HG03175 (cell line): ENCODE measurements around the gene IL13.
A peak's percentile ranks its signal among the peaks of the same experiment; 100 is the strongest.

ENCODE experiments used
- ATAC-seq: cut with Tn5 transposase; IDR thresholded peaks from one replicate; pipeline ENCODE4 v1.9.1; 2021; ENCODE audit warnings: mild to moderate bottlenecking, moderate library complexity; ENCODE audit not compliant: unreplicated experiment

The IL13 gene

GRCh38 chr5:132669966-132670882 lies 12.3 kb downstream of the IL13 start:
- ATAC-seq, result no peak

- no peak for ATAC-seq
Measured at GRCh38 chr5:132671000-132671399, 13.0 kb downstream of the IL13 start.

DNA sequence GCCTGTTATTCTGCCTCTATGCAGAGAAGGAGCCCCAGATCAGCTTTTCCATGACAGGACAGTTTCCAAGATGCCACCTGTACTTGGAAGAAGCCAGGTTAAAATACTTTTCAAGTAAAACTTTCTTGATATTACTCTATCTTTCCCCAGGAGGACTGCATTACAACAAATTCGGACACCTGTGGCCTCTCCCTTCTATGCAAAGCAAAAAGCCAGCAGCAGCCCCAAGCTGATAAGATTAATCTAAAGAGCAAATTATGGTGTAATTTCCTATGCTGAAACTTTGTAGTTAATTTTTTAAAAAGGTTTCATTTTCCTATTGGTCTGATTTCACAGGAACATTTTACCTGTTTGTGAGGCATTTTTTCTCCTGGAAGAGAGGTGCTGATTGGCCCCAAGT lies 15.5 kb downstream of the IL13 start:
- no peak for ATAC-seq

DNA sequence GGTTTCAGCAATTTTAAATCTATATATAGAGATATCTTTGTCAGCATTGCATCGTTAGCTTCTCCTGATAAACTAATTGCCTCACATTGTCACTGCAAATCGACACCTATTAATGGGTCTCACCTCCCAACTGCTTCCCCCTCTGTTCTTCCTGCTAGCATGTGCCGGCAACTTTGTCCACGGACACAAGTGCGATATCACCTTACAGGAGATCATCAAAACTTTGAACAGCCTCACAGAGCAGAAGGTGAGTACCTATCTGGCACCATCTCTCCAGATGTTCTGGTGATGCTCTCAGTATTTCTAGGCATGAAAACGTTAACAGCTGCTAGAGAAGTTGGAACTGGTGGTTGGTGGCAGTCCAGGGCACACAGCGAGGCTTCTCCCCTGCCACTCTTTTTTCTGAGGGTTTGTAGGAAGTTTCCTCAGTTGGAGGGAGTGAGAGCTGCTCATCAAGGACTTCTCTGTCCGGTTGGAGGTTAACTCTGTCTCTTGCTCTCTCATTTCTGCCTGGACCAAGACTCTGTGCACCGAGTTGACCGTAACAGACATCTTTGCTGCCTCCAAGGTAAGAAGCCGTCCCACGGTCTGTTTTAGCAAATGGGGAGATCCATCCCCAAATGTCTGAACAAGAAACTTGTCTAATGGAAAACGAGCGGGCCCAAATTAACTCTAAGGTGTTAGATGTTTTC lies 16.1 kb downstream of the IL13 start, which contains the start of gene IL4:
TSS of gene IL4 (plus strand) at position 51 of the 692 bp plus-strand sequence. CDS start at position 113, 62 bp downstream.
- ATAC-seq, result no peak

DNA sequence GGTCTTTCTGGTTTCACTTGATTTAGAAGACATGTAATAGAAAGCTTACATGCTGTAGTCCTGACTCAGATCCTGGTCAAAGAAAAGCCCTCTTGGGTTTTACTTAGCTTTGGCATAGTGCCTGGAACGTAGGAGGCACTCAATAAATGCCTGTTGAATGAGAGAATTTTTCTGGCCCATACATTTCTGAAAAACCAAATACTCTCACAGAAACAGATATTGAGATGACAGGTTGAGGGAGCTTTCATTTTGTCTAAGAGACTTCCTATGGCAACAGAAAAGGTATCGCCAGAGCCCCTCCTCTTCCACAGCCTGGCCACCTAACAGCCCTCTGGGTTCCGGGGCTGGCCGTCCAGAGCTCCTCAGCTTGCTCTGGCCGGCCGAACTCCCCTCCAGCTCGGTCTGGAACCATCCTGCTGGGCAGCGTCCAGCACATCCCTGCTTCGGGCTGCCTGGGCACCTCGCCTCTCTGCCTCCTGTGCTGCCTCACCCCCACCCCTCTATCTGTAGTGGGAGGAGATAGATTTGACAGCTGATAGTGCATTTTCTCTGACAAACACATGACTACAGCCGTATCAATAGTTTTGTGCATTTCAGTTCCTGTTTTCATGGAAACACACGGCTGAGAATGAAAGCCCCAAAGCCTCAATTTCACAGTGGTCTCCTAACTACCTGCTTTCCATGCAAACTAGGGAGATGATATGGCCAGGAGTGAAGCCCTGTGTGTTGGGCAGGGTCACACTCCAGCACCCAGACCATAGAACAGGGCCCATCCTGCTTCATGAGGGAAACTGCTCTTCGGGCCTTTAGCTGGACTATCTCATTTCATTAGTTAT lies 16.9 kb downstream of the IL13 start:
- peak; percentile 82 for ATAC-seq

GRCh38 chr5:132675936-132676689 lies 18.1 kb downstream of the IL13 start:
- ATAC-seq, result no peak

GRCh38 chr5:132677191-132677590 lies 19.2 kb downstream of the IL13 start:
- no peak for ATAC-seq

DNA sequence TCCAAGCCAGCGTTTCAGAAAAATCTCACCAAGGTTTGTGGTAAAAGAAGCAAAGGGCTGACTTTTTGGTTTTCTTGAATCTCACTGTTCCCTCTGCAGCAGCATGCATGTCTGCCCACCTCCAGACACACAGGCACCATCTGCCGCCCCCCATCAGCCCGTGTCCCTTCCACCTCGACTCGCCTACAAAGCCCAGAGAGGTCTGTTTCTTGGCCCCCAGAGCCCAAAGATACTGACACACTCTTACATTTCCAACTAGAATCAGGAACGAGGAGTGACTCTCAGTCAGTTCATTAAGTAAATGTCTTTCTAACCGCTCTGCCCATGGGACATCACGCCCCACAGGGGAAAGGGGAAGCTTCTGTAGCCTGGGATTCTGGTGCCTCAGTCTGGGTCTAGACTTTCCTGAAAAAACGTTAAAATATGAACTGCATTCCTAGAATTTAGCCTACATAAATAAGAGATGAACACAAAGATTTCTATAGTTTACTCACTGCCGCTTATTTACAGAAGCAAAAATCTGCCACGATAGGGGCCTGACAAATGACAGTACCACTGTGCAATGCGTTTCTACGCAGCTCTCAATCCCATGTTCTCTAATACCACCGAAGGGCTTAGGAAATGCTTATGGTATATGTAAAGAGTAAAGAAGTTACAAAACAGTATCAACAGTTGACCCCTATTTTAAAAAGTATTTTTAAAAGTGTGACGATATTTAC lies 19.9 kb downstream of the IL13 start:
- no peak for ATAC-seq

- no peak for ATAC-seq
Measured at GRCh38 chr5:132678735-132679134, 20.8 kb downstream of the IL13 start.

GRCh38 chr5:132679166-132679565 lies 21.2 kb downstream of the IL13 start:
- no peak for ATAC-seq

- no peak for ATAC-seq
Measured at GRCh38 chr5:132679717-132680380, 21.9 kb downstream of the IL13 start.

GRCh38 chr5:132680780-132681475 lies 23.0 kb downstream of the IL13 start:
- ATAC-seq, result no peak

DNA sequence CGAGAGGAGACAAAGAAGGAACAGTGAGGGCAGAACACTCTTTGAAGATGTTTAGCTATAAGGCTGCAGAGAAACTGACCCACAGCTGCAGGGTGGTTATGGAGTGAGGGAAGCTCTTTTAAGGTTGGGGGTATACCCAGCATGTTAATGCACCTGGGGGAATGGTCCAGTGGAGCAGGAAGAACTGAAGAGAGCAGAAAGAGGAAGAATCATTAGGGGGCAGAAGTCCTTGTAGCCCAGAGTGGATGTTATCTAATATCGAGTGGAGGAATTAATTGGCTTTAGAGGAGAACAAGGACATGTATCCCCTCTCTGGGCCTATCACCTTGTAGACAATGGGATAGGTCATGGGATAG lies 23.5 kb downstream of the IL13 start:
- no peak for ATAC-seq

DNA sequence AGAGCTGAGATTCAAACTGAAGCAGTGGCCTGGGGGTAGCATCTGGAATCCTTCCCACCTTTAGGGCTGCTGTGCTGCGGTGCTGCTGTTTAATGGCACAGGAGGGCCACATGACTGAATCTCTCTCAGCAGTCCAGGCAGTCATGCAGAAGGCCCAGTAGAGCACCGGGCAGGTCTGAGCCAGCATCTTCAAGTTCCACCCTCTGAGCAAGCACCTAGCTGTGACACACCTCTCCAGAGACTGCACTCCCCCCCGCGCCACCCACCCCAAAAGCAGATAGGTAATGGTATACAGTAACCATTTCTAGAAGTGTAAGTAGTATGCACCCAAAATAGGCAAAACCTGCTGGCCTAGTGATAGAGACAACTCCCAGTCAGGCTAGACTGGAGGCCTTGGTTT lies 24.0 kb downstream of the IL13 start:
- ATAC-seq, result no peak

- no peak for ATAC-seq
Measured at GRCh38 chr5:132684491-132684890, 26.5 kb downstream of the IL13 start.

DNA sequence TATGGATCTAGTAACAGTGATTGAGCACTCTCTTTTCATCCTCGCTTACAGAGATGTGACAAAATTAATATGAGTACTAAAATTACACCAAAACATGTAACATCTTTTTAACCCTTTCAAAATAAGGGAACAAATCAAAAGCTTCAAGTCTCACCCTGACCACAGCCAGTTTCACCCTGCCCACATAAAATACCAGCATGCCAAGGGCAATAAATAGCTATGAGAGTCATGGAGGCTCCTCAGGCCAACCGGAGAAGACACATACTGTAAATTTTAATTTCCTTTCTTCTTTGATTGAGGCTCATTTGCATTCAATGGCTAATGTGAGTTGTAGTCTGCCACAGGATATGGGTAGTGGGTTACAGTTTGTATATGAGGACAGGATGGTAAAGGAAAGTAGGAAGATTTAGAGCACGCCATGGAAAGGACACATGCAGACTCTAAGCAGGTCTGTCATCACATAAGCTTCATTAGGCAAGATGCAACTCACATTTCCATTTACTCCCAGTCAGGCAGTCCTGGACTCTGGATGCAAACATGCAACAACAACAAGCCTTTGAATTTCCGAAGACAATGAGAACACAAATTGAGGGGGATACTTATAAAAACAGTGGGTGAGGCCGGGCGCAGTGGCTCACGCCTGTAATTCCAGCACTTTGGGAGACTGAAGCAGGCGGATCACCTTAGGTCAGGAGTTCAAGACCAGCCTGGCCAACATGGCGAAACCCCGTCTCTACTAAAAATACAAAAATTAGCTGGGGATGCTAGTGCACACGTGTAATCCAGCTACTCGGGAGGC lies 27.1 kb downstream of the IL13 start:
- no peak for ATAC-seq

- no peak for ATAC-seq
Measured at GRCh38 chr5:132686193-132686592, 28.2 kb downstream of the IL13 start.

GRCh38 chr5:132687995-132688394 lies 30.0 kb downstream of the IL13 start:
- no peak for ATAC-seq
